Measurements from ENCODE around the gene SUN5. TPM values are rescaled to one million over a fixed set of nuclear protein-coding genes. Genes with fewer than 3 reads are reported as not detected.

Gene SUN5
- total RNA-seq, 1 donor from 2014 or later, result not detected

DNA sequence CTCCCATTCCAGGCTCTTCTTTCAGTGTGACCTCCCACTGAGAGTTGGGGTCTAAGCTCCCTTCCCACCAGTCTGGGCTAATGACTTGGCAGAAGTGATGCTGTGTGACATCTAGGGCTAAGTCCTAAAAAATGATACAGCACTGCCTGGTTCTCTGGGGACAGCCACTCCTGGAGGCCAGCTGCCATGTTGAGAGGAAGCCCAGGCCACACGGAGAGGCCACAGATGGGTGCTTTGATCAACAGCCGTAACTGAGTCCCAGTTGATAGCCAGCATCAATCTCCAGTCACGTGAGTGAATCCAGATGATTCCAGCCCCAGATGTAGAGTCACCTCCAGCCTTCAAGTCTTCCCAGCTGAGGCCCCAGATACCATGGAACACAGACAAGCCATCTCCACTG, 13.8 kb downstream of the SUN5 start:
- Mint-ChIP-seq H3K27me3 (peaks cover 6% of the 10 kb centered on the region), H3K4me1 (ENCODE audit: unreplicated experiment) (no peaks in the 10 kb centered on the region), H3K36me3 (no peaks in the 10 kb centered on the region), H3K4me3 (no peak overlapping the region), H3K9me3 (peaks cover 5% of the 10 kb centered on the region), H3K27ac (no peak overlapping the region)
- TF ChIP-seq, protein P1, sequence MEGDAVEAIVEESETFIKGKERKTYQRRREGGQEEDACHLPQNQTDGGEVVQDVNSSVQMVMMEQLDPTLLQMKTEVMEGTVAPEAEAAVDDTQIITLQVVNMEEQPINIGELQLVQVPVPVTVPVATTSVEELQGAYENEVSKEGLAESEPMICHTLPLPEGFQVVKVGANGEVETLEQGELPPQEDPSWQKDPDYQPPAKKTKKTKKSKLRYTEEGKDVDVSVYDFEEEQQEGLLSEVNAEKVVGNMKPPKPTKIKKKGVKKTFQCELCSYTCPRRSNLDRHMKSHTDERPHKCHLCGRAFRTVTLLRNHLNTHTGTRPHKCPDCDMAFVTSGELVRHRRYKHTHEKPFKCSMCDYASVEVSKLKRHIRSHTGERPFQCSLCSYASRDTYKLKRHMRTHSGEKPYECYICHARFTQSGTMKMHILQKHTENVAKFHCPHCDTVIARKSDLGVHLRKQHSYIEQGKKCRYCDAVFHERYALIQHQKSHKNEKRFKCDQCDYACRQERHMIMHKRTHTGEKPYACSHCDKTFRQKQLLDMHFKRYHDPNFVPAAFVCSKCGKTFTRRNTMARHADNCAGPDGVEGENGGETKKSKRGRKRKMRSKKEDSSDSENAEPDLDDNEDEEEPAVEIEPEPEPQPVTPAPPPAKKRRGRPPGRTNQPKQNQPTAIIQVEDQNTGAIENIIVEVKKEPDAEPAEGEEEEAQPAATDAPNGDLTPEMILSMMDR (conservative IDR thresholded peaks at IDR 0.05), result no peak
- DNase-seq (ENCODE audit: extremely low spot score, unreplicated experiment), result no peak

DNA sequence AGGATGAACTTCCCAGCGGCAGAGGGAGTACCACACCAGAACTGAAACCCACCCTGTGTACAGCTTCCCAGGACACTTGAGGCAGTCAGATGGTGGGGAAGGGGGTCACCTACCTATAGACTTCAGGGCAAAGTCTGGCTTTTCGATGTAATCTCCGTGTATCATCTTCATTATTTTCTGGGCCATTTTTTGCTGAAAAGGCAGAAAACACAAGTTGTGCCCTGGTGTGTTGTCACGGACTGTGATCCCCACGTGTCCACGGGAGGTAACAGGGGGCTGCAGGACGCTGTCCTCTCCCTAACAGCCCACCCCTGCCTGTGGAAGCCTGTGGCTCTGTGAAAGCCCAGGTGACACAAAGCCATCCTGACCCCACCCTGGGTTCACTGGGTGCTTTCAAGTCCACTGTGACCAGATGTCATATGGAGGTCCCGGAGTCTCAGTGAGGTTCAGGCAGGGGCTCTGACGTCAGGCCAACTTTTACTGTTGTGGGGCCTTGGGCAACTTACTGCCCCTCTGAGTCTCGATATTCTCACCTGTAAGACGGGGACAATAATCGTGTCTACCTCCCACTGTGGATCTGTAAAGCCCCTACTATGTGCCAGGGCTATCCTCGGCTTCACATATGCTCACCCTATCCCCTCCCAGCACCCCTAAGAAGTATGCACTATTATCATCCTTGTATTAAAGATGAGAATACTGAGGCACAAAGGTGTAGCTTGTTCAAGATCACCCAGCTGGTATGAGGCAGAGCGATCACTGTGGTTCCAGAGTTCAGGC, 14.5 kb downstream of the SUN5 start:
- H3K4me1 Mint-ChIP-seq (ENCODE audit: unreplicated experiment), result no peaks in the 10 kb centered on the region
- H3K9me3 Mint-ChIP-seq, result no peaks in the 10 kb centered on the region
- H3K36me3 Mint-ChIP-seq, result no peaks in the 10 kb centered on the region
- peaks cover 3% of the 10 kb centered on the region for H3K27me3 Mint-ChIP-seq
- H3K27ac Mint-ChIP-seq, result no peak overlapping the region
- H3K4me3 Mint-ChIP-seq, result no peak overlapping the region
- TF ChIP-seq, protein P1 (conservative IDR thresholded peaks at IDR 0.05), result no peak
- DNase-seq (ENCODE audit: extremely low spot score, unreplicated experiment), result no peak

DNA sequence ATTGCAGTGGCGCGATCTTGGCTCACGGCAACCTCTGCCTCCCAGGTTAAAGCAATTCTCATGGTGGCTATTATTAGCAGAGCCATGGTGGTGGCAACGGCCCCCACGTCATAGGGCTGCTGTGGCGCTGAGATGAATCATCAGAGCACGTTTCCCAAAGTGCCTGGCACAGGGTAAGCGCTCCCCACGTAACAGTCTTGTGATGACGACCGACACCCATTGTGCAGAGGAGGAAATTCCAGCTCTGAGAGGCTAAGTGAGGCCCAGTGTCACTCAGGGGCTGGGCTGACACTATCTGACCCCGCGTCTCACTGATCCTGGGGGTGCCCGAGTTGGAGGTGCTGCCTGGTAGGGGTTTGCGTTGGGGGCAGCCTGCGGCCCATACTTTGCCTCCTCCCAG, 16.2 kb downstream of the SUN5 start:
- no peaks in the 10 kb centered on the region for H3K9me3 Mint-ChIP-seq
- peaks cover 7% of the 10 kb centered on the region for H3K27me3 Mint-ChIP-seq
- DNase-seq (ENCODE audit: extremely low spot score, unreplicated experiment), result no peak
- no peaks in the 10 kb centered on the region for H3K36me3 Mint-ChIP-seq
- H3K4me3 Mint-ChIP-seq, result no peak overlapping the region
- TF ChIP-seq, protein P1 (conservative IDR thresholded peaks at IDR 0.05), result no peak
- H3K27ac Mint-ChIP-seq, result no peak overlapping the region
- no peaks in the 10 kb centered on the region for H3K4me1 Mint-ChIP-seq (ENCODE audit: unreplicated experiment)

DNA sequence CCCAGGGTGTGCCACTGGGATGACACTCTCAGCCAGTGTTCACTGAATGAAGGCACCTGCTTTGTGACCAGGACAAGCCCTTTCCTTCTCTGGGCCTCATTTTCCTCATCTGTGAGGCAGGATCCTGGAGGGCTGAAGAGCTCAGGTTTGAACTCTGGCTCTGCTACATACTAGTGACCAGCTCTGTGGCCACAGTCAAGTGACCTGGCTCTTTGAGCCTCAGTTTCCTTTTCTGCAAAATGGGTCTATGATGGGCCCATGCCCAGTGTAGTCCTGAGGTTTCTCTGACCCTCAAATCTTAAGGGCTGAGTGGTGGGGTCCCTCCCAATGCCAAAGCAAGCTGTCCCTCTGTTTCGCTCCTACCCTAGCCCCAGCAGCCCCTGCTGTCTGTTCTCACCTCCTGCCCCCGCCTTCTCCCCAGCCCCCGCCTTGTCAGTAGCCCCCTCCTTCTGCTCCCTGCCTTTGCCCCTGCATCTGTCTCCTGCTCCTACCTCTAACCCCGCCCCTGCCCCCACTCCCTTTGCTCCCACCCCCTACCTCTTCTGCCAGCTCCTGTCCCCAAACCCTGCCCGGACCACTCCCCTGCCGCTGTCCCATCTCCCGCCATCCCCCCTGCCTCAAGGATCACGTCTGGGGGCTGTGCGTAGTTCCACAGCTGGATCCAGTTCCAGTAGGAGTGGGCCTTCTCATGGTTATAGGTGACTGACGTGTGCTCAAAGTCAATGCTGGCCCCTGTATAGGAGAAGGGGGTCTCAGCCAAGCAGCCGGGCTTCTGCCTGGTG, 17.0 kb downstream of the SUN5 start:
- Mint-ChIP-seq H3K27me3 (peaks cover 7% of the 10 kb centered on the region), H3K27ac (no peak overlapping the region), H3K4me3 (no peak overlapping the region), H3K36me3 (no peaks in the 10 kb centered on the region), H3K4me1 (ENCODE audit: unreplicated experiment) (no peaks in the 10 kb centered on the region), H3K9me3 (no peaks in the 10 kb centered on the region)
- no peak for DNase-seq (ENCODE audit: extremely low spot score, unreplicated experiment)
- TF ChIP-seq, protein P1 (conservative IDR thresholded peaks at IDR 0.05), result no peak

DNA sequence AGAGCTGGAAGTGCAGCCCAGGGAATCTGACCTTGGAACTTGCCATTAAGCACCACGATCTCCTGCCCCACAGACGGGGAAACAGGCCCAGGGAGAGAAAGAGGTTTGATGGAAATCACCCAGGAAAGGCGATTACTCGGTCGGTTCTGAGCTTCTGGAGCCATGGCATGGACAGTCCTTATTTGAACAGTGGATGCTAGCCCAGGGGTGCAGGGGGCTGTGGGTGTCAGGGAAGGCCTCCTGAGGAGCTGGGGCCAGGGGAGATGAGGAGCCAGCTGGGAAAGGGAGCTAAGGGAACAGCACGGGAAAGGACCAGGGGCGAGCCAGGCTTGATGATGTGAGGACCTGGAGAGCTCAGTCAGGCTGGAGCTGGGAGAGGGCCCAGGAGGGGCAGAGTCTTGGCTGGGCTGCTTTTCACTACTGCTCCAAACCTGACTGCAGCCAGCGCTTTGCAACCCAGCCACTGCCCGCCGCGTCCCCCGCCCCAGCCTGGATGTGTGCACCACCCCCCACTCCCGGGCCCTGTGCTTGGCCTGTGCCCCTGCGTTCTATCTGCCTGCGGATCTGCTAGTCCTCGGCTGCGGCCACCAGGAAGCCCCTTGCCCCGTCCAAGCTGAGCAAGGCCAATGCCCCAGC, 17.8 kb downstream of the SUN5 start:
- no peak overlapping the region for H3K4me3 Mint-ChIP-seq
- H3K4me1 Mint-ChIP-seq (ENCODE audit: unreplicated experiment), result no peaks in the 10 kb centered on the region
- no peaks in the 10 kb centered on the region for H3K9me3 Mint-ChIP-seq
- H3K27ac Mint-ChIP-seq, result no peak overlapping the region
- peaks cover 7% of the 10 kb centered on the region for H3K27me3 Mint-ChIP-seq
- no peak for DNase-seq (ENCODE audit: extremely low spot score, unreplicated experiment)
- TF ChIP-seq, protein P1 (conservative IDR thresholded peaks at IDR 0.05), result no peak
- no peaks in the 10 kb centered on the region for H3K36me3 Mint-ChIP-seq
